Thyroid gland (tissue), 4 donors: Measurements from ENCODE around the gene LARP1B. TPM values are rescaled to one million over a fixed set of nuclear protein-coding genes. Genes with fewer than 3 reads are reported as not detected.
A peak's percentile ranks its signal among the peaks of the same experiment; 100 is the strongest.

Source experiments
- DNase-seq, 2 donors: peaks; one replicate each; pipeline ENCODE4 v3.0.0-alpha.2; 2019
- H3K27ac ChIP-seq, 3 donors: fragments of 200-600 bp; sonication (generic); 1 replicate in 2 of 3; 2 replicates in 1 of 3; pipeline ENCODE4 v1.5.1; 2016 to 2019; ENCODE audit warnings: mild to moderate bottlenecking in 1 of 3, moderate library complexity in 1 of 3
- H3K27me3 ChIP-seq: fragments of 200-600 bp; sonication (generic); one replicate; pipeline ENCODE4 v1.5.1; 2019
- H3K36me3 ChIP-seq, 2 donors: fragments of 200-600 bp; sonication (generic); one replicate each; pipeline ENCODE4 v1.5.1; 2016 to 2019
- H3K4me1 ChIP-seq, 2 donors: fragments of 200-600 bp; sonication (generic); one replicate each; pipeline ENCODE4 v1.5.1; 2017 to 2019
- H3K4me3 ChIP-seq, 3 donors: fragments of 200-600 bp; sonication (generic); replicated peaks in 1 of 3; 1 replicate in 2 of 3; 2 replicates in 1 of 3; pipeline ENCODE4 v1.5.1; 2016; ENCODE audit warnings: mild to moderate bottlenecking in 1 of 3
- H3K9me3 ChIP-seq: fragments of 200-600 bp; sonication (generic); one replicate; pipeline ENCODE4 v1.5.1; 2017
- CTCF ChIP-seq, 6 experiments: fragments of 200-600 bp in 3 of 6; fragments of 450-650 bp in 3 of 6; sonication (generic) in 3 of 6; IDR thresholded peaks; one replicate each; pipeline ENCODE4 v1.5.1; 2016 to 2019; ENCODE audit warnings: antibody characterized with exemption in 6 of 6, mild to moderate bottlenecking in 2 of 6, inconsistent platforms in 1 of 6, moderate library complexity in 1 of 6
- POLR2A ChIP-seq, 2 donors: fragments of 450-650 bp; IDR thresholded peaks; one replicate each; pipeline ENCODE4 v1.6.1; 2017; ENCODE audit warnings: antibody characterized with exemption in 2 of 2, mild to moderate bottlenecking in 2 of 2, moderate library complexity in 1 of 2
- WGBS, 2 donors: methylation state at CpG; one replicate each; pipeline ENCODE4 v1.1.5; 2017; 5-methylcytosine and 5-hydroxymethylcytosine counted together
- intact Hi-C: fragments of 100-400 bp; cut with DNase I; formaldehyde crosslinking; loops from one replicate; pipeline ENCODE4 v1.15.1; 2023
- total RNA-seq, 4 donors: library from RNA; depleted of rRNA; stranded (reverse); fragments of >200 nt; gene quantifications; one replicate each; pipeline ENCODE4 v1.2.3, GENCODE V29; 2016

The LARP1B gene
- total RNA-seq, 4 donors from 2014 or later, result 25.4 to 42.7 (median 33.4) TPM

GRCh38 chr4:128176643-128177042 is 115.5 kb downstream of the LARP1B start:
- no peak for DNase-seq
- H3K36me3 ChIP-seq, result no peaks in the 10 kb centered on the region
- no peak overlapping the region for H3K27ac ChIP-seq
- no peaks in the 10 kb centered on the region for H3K9me3 ChIP-seq
- intact Hi-C loops, result no loop called here
- 98 to 100% methylated on average over 1 of the region's 1 CpG for WGBS, 2 donors
- TF ChIP-seq POLR2A (IDR thresholded peaks at IDR 0.05) (no peak), CTCF (IDR thresholded peaks at IDR 0.05) (no peak)
- H3K4me1 ChIP-seq, result peaks cover 0 to 6% of the 10 kb centered on the region in 2 donors
- no peaks in the 10 kb centered on the region for H3K27me3 ChIP-seq
- no peak overlapping the region for H3K4me3 ChIP-seq

- WGBS, 2 donors, result 88 to 92% methylated on average over 1 of the region's 1 CpG
- TF ChIP-seq CTCF (IDR thresholded peaks at IDR 0.05) (no peak), POLR2A (IDR thresholded peaks at IDR 0.05) (no peak)
- no peak for DNase-seq
- H3K9me3 ChIP-seq, result no peaks in the 10 kb centered on the region
- no peak overlapping the region for H3K27ac ChIP-seq
- no peak overlapping the region for H3K4me3 ChIP-seq
- peaks cover 0 to 6% of the 10 kb centered on the region in 2 donors for H3K4me1 ChIP-seq
- no peaks in the 10 kb centered on the region for H3K36me3 ChIP-seq
- intact Hi-C loops, result no loop called here
- no peaks in the 10 kb centered on the region for H3K27me3 ChIP-seq
These were observed 116.4 kb downstream of the LARP1B start for GRCh38 chr4:128177498-128177897.

- Histone ChIP-seq H3K4me3 (no peak overlapping the region), H3K27ac (no peak overlapping the region), H3K27me3 (no peaks in the 10 kb centered on the region), H3K9me3 (no peaks in the 10 kb centered on the region), H3K4me1 (no peaks in the 10 kb centered on the region), H3K36me3 (no peaks in the 10 kb centered on the region)
- DNase-seq, result no peak
- TF ChIP-seq POLR2A (IDR thresholded peaks at IDR 0.05), result no peak
- TF ChIP-seq CTCF (IDR thresholded peaks at IDR 0.05), result no peak
- intact Hi-C loops, result loop anchor here (10.0 kb wide), 1 partner anchor 678 kb away; no protein-coding TSS in a partner anchor
- WGBS, 2 donors, result 97% methylated on average over 2 of the region's 2 CpGs
These were observed 125.5 kb downstream of the LARP1B start for GRCh38 chr4:128186623-128187022.

GRCh38 chr4:128191115-128191781 is 130.1 kb downstream of the LARP1B start:
- H3K4me1 ChIP-seq, result no peaks in the 10 kb centered on the region
- no peaks in the 10 kb centered on the region for H3K27me3 ChIP-seq
- H3K36me3 ChIP-seq, result no peaks in the 10 kb centered on the region
- 4% methylated on average over 5 of the region's 5 CpGs for WGBS, 2 donors
- intact Hi-C loops, result no loop called here
- no peak overlapping the region for H3K4me3 ChIP-seq
- no peaks in the 10 kb centered on the region for H3K9me3 ChIP-seq
- TF ChIP-seq POLR2A (IDR thresholded peaks at IDR 0.05), result no peak
- peak; percentile 25 to 91 (median 88) for TF ChIP-seq CTCF (IDR thresholded peaks at IDR 0.05)
- H3K27ac ChIP-seq, result no peak overlapping the region
- peak; percentile 63 to 70 for DNase-seq
